Keratinocyte (primary cell): ENCODE measurements around the gene ZNF148. TPM values are rescaled to one million over a fixed set of nuclear protein-coding genes. Genes with fewer than 3 reads are reported as not detected.

Source experiments
- DNase-seq: peaks from one replicate; pipeline ENCODE4 v3.0.0-alpha.2; 2011; ENCODE audit warnings: low read depth, missing footprints, low spot score
- FAIRE-seq: peaks from 2 replicates; lab custom pipeline; 2011; peaks lifted over from hg19 to GRCh38; lab: Jason Lieb, UNC
- H2AFZ ChIP-seq: 2 replicates; pipeline ENCODE4 v1.6.0; 2012; ENCODE audit warnings: low read length, control low read depth, inconsistent platforms; ENCODE audit not compliant: control insufficient read depth
- H3K27ac ChIP-seq: 2 replicates; pipeline ENCODE4 v1.5.1; 2011; ENCODE audit warnings: low read length; ENCODE audit not compliant: control insufficient read depth, insufficient read depth
- H3K27me3 ChIP-seq: 3 replicates; pipeline ENCODE4 v1.6.0; 2011; ENCODE audit warnings: low read length; ENCODE audit not compliant: control insufficient read depth, insufficient read depth; ENCODE audit errors: extremely low read depth
- H3K36me3 ChIP-seq, 2 experiments: 2 replicates in 1 of 2; 3 replicates in 1 of 2; pipeline ENCODE4 v1.5.1; 2011; ENCODE audit warnings: low read length in 2 of 2, mild to moderate bottlenecking in 1 of 2; ENCODE audit not compliant: control insufficient read depth in 2 of 2, insufficient read depth in 2 of 2; ENCODE audit errors: extremely low read depth in 1 of 2
- H3K4me1 ChIP-seq: 3 replicates; pipeline ENCODE4 v1.5.1; 2011; ENCODE audit warnings: low read length; ENCODE audit not compliant: control insufficient read depth, insufficient read depth; ENCODE audit errors: extremely low read depth
- H3K4me2 ChIP-seq: 3 replicates; pipeline ENCODE4 v1.6.0; 2011; ENCODE audit warnings: low read depth, low read length; ENCODE audit not compliant: control insufficient read depth, insufficient read depth; ENCODE audit errors: extremely low read depth
- H3K4me3 ChIP-seq, 3 experiments: fragments of 200-600 bp in 1 of 3; sonication (generic) in 1 of 3; 2 replicates in 2 of 3; 3 replicates in 1 of 3; pipeline ENCODE4 v1.5.1; 2011 to 2016; ENCODE audit warnings: low read length in 3 of 3, mild to moderate bottlenecking in 3 of 3, control low read depth in 2 of 3, inconsistent platforms in 1 of 3, low read depth in 1 of 3, mixed read lengths in 1 of 3, mixed run types in 1 of 3, moderate library complexity in 1 of 3; ENCODE audit not compliant: control insufficient read depth in 2 of 3, insufficient read depth in 2 of 3; ENCODE audit errors: extremely low read depth in 1 of 3
- H3K79me2 ChIP-seq: 2 replicates; pipeline ENCODE4 v1.6.0; 2012; ENCODE audit warnings: low read length; ENCODE audit not compliant: control insufficient read depth, insufficient read depth
- H3K9ac ChIP-seq: 3 replicates; pipeline ENCODE4 v1.6.0; 2011; ENCODE audit warnings: low read length; ENCODE audit not compliant: control insufficient read depth, insufficient read depth; ENCODE audit errors: extremely low read depth
- H3K9me1 ChIP-seq: 3 replicates; pipeline ENCODE4 v1.6.0; 2011; ENCODE audit warnings: low read length; ENCODE audit not compliant: control insufficient read depth, insufficient read depth; ENCODE audit errors: extremely low read depth
- H3K9me3 ChIP-seq: 2 replicates; pipeline ENCODE4 v1.5.1; 2012; ENCODE audit warnings: low read depth, low read length; ENCODE audit not compliant: control insufficient read depth
- H4K20me1 ChIP-seq: 3 replicates; pipeline ENCODE4 v1.6.0; 2011; ENCODE audit warnings: low read length; ENCODE audit not compliant: control insufficient read depth, insufficient read depth; ENCODE audit errors: extremely low read depth
- CTCF ChIP-seq, 3 experiments: IDR thresholded peaks in 1 of 3; conservative IDR thresholded peaks in 1 of 3; optimal IDR thresholded peaks in 1 of 3; 2 replicates in 2 of 3; 3 replicates in 1 of 3; pipeline versions ENCODE3 to v1.5.1; 2011; ENCODE audit warnings: low read length in 3 of 3, mild to moderate bottlenecking in 3 of 3, moderate library complexity in 2 of 3, control low read depth in 1 of 3, inconsistent platforms in 1 of 3; ENCODE audit not compliant: insufficient read depth in 2 of 3; ENCODE audit errors: extremely low read depth in 1 of 3
- EZH2 ChIP-seq: IDR thresholded peaks from one replicate; pipeline ENCODE4 v1.6.1; 2012; ENCODE audit warnings: inconsistent platforms, mild to moderate bottlenecking, low read length, moderate library complexity
- dilution Hi-C: fragments of 300-500 bp; cut with MboI; formaldehyde crosslinking; loops from one replicate; pipeline ENCODE4 v1.7.0; 2020; ENCODE audit warnings: low sequenced_read_pairs; ENCODE audit not compliant: extremely low pct_ligation_motif_present
- polyA plus RNA-seq, 5 experiments: library from polyadenylated mRNA; depleted of rRNA in 3 of 5; stranded (reverse) in 3 of 5; stranded (forward) in 1 of 5; unstranded in 1 of 5; fragments of >200 nt; gene quantifications; 1 replicate in 1 of 5; 2 replicates in 3 of 5; 3 replicates in 1 of 5; pipeline versions ENCODE4 v1.2.1 to v1.2.3, GENCODE V29; 2011 to 2012; ENCODE audit warnings: missing spikeins in 2 of 5, low read depth in 1 of 5, low replicate concordance in 1 of 5

Gene ZNF148
- polyA plus RNA-seq, 1 donor (not counting 4 experiments of a cell fraction or from before 2014, with no cell fraction given) = 21.4 TPM

- Histone ChIP-seq H3K4me2 (no peak overlapping the region), H2AFZ (no peak overlapping the region)
These were observed 41.1 kb upstream of the ZNF148 start for GRCh38 chr3:125416235-125416634.

GRCh38 chr3:125414669-125415068 is 39.5 kb upstream of the ZNF148 start:
- H4K20me1 ChIP-seq = no peaks in the 10 kb centered on the region
- no peaks in the 10 kb centered on the region for H3K4me1 ChIP-seq
- no peak overlapping the region for H3K27ac ChIP-seq
- no peak overlapping the region for H3K4me3 ChIP-seq
- H3K9me3 ChIP-seq = no peaks in the 10 kb centered on the region
- no peak for TF ChIP-seq EZH2
- TF ChIP-seq CTCF (optimal IDR thresholded peaks at IDR 0.05 in 1 of 3, IDR thresholded peaks at IDR 0.05 in 1 of 3, conservative IDR thresholded peaks at IDR 0.05 in 1 of 3; ENCODE audit: extremely low read depth in 1 of 3, insufficient read depth in 2 of 3, low read length in 3 of 3) = no peak
- H3K4me2 ChIP-seq = no peak overlapping the region
- H2AFZ ChIP-seq = no peak overlapping the region
- FAIRE-seq (no peak), DNase-seq (no peak)
- no peaks in the 10 kb centered on the region for H3K36me3 ChIP-seq
- H3K79me2 ChIP-seq = no peaks in the 10 kb centered on the region
- H3K9me1 ChIP-seq = no peaks in the 10 kb centered on the region
- no peaks in the 10 kb centered on the region for H3K27me3 ChIP-seq
- no peak overlapping the region for H3K9ac ChIP-seq
- dilution Hi-C loops = no loop called here

More at GRCh38 chr3:125416235-125416634, 41.1 kb upstream of the ZNF148 start:
- FAIRE-seq = no peak
- no peak overlapping the region for H3K9ac ChIP-seq
- H3K4me1 ChIP-seq = no peaks in the 10 kb centered on the region
- no peaks in the 10 kb centered on the region for H4K20me1 ChIP-seq
- H3K27ac ChIP-seq = no peak overlapping the region
- no peaks in the 10 kb centered on the region for H3K79me2 ChIP-seq
- H3K27me3 ChIP-seq = no peaks in the 10 kb centered on the region
- TF ChIP-seq EZH2 = no peak
- TF ChIP-seq CTCF (optimal IDR thresholded peaks at IDR 0.05 in 1 of 3, IDR thresholded peaks at IDR 0.05 in 1 of 3, conservative IDR thresholded peaks at IDR 0.05 in 1 of 3; ENCODE audit: extremely low read depth in 1 of 3, insufficient read depth in 2 of 3, low read length in 3 of 3) = no peak
- no peak overlapping the region for H3K4me3 ChIP-seq
- H3K9me1 ChIP-seq = no peaks in the 10 kb centered on the region
- no peak for DNase-seq
- no peaks in the 10 kb centered on the region for H3K36me3 ChIP-seq
- dilution Hi-C loops = no loop called here
- no peaks in the 10 kb centered on the region for H3K9me3 ChIP-seq
